Neural progenitor cell (in vitro differentiated cells): ENCODE data around the gene RNF220. TPM values are rescaled to one million over a fixed set of nuclear protein-coding genes. Genes with fewer than 3 reads are reported as not detected.
A peak's percentile ranks its signal among the peaks of the same experiment; 100 is the strongest.

Source experiments
- DNase-seq: peaks from one replicate; pipeline ENCODE4 v3.0.0-alpha.2; 2016; ENCODE audit warnings: low spot score
- H2AFZ ChIP-seq: fragments of 200-600 bp; sonication (generic); replicated peaks from 2 replicates; pipeline ENCODE4 v1.6.1; 2016; ENCODE audit warnings: antibody characterized with exemption
- H3F3A ChIP-seq: fragments of 200-600 bp; sonication (generic); 2 replicates; pipeline ENCODE4 v1.6.1; 2016; ENCODE audit warnings: antibody characterized with exemption, low read depth
- H3K27ac ChIP-seq: fragments of 200-600 bp; sonication (generic); 2 replicates; pipeline ENCODE4 v1.5.1; 2016; ENCODE audit warnings: mild to moderate bottlenecking
- H3K27me3 ChIP-seq: fragments of 200-600 bp; sonication (generic); 2 replicates; pipeline ENCODE4 v1.6.1; 2016; ENCODE audit warnings: mild to moderate bottlenecking, moderate library complexity
- H3K36me3 ChIP-seq: fragments of 200-600 bp; sonication (generic); 2 replicates; pipeline ENCODE4 v1.5.1; 2016
- H3K4me1 ChIP-seq: fragments of 200-600 bp; sonication (generic); 2 replicates; pipeline ENCODE4 v1.6.1; 2016; ENCODE audit warnings: mixed run types
- H3K4me2 ChIP-seq: fragments of 200-600 bp; sonication (generic); 2 replicates; pipeline ENCODE4 v1.6.1; 2016
- H3K4me3 ChIP-seq: fragments of 200-600 bp; sonication (generic); 2 replicates; pipeline ENCODE4 v1.5.1; 2016
- H3K79me2 ChIP-seq: fragments of 200-600 bp; sonication (generic); 2 replicates; pipeline ENCODE4 v1.6.1; 2016; ENCODE audit warnings: low read depth
- H3K9ac ChIP-seq: fragments of 200-600 bp; sonication (generic); 2 replicates; pipeline ENCODE4 v1.6.1; 2016
- H3K9me3 ChIP-seq: fragments of 200-600 bp; sonication (generic); 2 replicates; pipeline ENCODE4 v1.5.1; 2016; ENCODE audit warnings: low read depth
- H4K20me1 ChIP-seq: fragments of 200-600 bp; sonication (generic); 2 replicates; pipeline ENCODE4 v1.6.1; 2016; ENCODE audit warnings: low read depth
- H3K27ac Mint-ChIP-seq: 3 replicates; pipeline ENCODE4 v1.8.0; 2021; ENCODE audit warnings: mixed read lengths
- H3K27me3 Mint-ChIP-seq: 2 replicates; pipeline ENCODE4 v1.8.0; 2022; ENCODE audit warnings: low read depth, mild to moderate bottlenecking, inconsistent platforms, moderate library complexity, mixed read lengths; ENCODE audit not compliant: insufficient read depth
- H3K36me3 Mint-ChIP-seq: 3 replicates; pipeline ENCODE4 v1.8.0; 2021; ENCODE audit warnings: mixed read lengths
- H3K4me1 Mint-ChIP-seq: 3 replicates; pipeline ENCODE4 v1.8.0; 2021; ENCODE audit warnings: mixed read lengths
- H3K4me3 Mint-ChIP-seq: 3 replicates; pipeline ENCODE4 v1.8.0; 2021; ENCODE audit warnings: mild to moderate bottlenecking, moderate library complexity, mixed read lengths
- H3K9me3 Mint-ChIP-seq: 3 replicates; pipeline ENCODE4 v1.8.0; 2020; ENCODE audit warnings: mixed read lengths
- CTCF ChIP-seq: fragments of 200-600 bp; sonication (generic); IDR thresholded peaks from 2 replicates; pipeline ENCODE4 v1.5.1; 2017; ENCODE audit warnings: antibody characterized with exemption, mild to moderate bottlenecking
- EZH2 ChIP-seq: fragments of 200-600 bp; sonication (generic); IDR thresholded peaks from 2 replicates; pipeline ENCODE4 v1.6.1; 2017; ENCODE audit warnings: antibody characterized with exemption, mild to moderate bottlenecking, moderate library complexity
- EZH2phosphoT487 ChIP-seq: fragments of 200-600 bp; sonication (generic); IDR thresholded peaks from 2 replicates; pipeline ENCODE4 v1.6.1; 2017; ENCODE audit warnings: antibody characterized with exemption
- total RNA-seq: library from RNA; depleted of rRNA; stranded (reverse); fragments of >200 nt; gene quantifications from 2 replicates; pipeline ENCODE4 v1.2.3, GENCODE V29; 2015; ENCODE audit warnings: low replicate concordance

The RNF220 gene
- total RNA-seq, 1 donor from 2014 or later: 93.8 TPM

- Histone ChIP-seq H3K79me2 (no peaks in the 10 kb centered on the region), H3F3A (peaks cover 25% of the 10 kb centered on the region), H4K20me1 (peaks cover 72% of the 10 kb centered on the region), H3K27ac (no peak overlapping the region), H3K4me3 (no peak overlapping the region), H3K36me3 (no peaks in the 10 kb centered on the region), H3K4me1 (peaks cover 33% of the 10 kb centered on the region), H3K9me3 (no peaks in the 10 kb centered on the region), H3K9ac (no peak overlapping the region), H2AFZ (no peak overlapping the region), H3K27me3 (peaks cover 97% of the 10 kb centered on the region), H3K4me2 (no peak overlapping the region)
- Mint-ChIP-seq H3K36me3 (peaks cover 7% of the 10 kb centered on the region), H3K27ac (no peak overlapping the region), H3K9me3 (peaks cover 8% of the 10 kb centered on the region), H3K27me3 (peaks cover 62% of the 10 kb centered on the region), H3K4me1 (peaks cover 44% of the 10 kb centered on the region), H3K4me3 (no peak overlapping the region)
- DNase-seq: no peak
- TF ChIP-seq EZH2 (no peak), CTCF (no peak), EZH2phosphoT487 (no peak)
These were observed 135.1 kb downstream of the RNF220 start for GRCh38 chr1:44539991-44540730.

GRCh38 chr1:44542420-44543063, 137.5 kb downstream of the RNF220 start:
- Histone ChIP-seq H2AFZ (no peak overlapping the region), H3K36me3 (no peaks in the 10 kb centered on the region), H3K9ac (no peak overlapping the region), H4K20me1 (peaks cover 77% of the 10 kb centered on the region), H3K4me1 (peaks cover 27% of the 10 kb centered on the region), H3K27me3 (peaks cover 97% of the 10 kb centered on the region), H3K27ac (no peak overlapping the region), H3F3A (peaks cover 25% of the 10 kb centered on the region), H3K4me3 (peak overlapping the region; percentile 22), H3K79me2 (no peaks in the 10 kb centered on the region), H3K4me2 (peak overlapping the region; percentile 77), H3K9me3 (no peaks in the 10 kb centered on the region)
- H3K4me3 Mint-ChIP-seq: peak overlapping the region; percentile 28
- DNase-seq: no peak
- H3K9me3 Mint-ChIP-seq: peaks cover 11% of the 10 kb centered on the region
- H3K4me1 Mint-ChIP-seq: peaks cover 44% of the 10 kb centered on the region
- H3K27ac Mint-ChIP-seq: no peak overlapping the region
- TF ChIP-seq CTCF (no peak), EZH2phosphoT487 (no peak), EZH2 (no peak)
- peaks cover 6% of the 10 kb centered on the region for H3K36me3 Mint-ChIP-seq
- peaks cover 68% of the 10 kb centered on the region for H3K27me3 Mint-ChIP-seq

- Histone ChIP-seq H3K9ac (no peak overlapping the region), H3K36me3 (no peaks in the 10 kb centered on the region), H3K4me1 (peaks cover 27% of the 10 kb centered on the region), H3F3A (peaks cover 25% of the 10 kb centered on the region), H3K79me2 (no peaks in the 10 kb centered on the region), H3K27me3 (peaks cover 97% of the 10 kb centered on the region), H3K27ac (no peak overlapping the region), H4K20me1 (peaks cover 80% of the 10 kb centered on the region), H3K4me3 (peak overlapping the region; percentile 26), H3K9me3 (no peaks in the 10 kb centered on the region), H3K4me2 (peak overlapping the region; percentile 78), H2AFZ (no peak overlapping the region)
- TF ChIP-seq CTCF (peak; percentile 33), EZH2 (no peak), EZH2phosphoT487 (peak; percentile 98)
- peaks cover 5% of the 10 kb centered on the region for H3K36me3 Mint-ChIP-seq
- peaks cover 70% of the 10 kb centered on the region for H3K27me3 Mint-ChIP-seq
- H3K4me3 Mint-ChIP-seq: peak overlapping the region; percentile 5
- H3K9me3 Mint-ChIP-seq: peaks cover 9% of the 10 kb centered on the region
- H3K27ac Mint-ChIP-seq: no peak overlapping the region
- DNase-seq: peak; percentile 96
- peaks cover 44% of the 10 kb centered on the region for H3K4me1 Mint-ChIP-seq
These were observed 138.1 kb downstream of the RNF220 start for GRCh38 chr1:44543064-44543744.
